HEK293T (cell line): ENCODE data around the gene DDX5.
"Not testable (repeated sequence)": the region's sequence is repeated elsewhere in the genome, so short reads cannot be mapped to it uniquely, and the experiment has no call there.

ENCODE experiments used
- CTCF ChIA-PET: fragments of 350-600 bp; formaldehyde crosslinking; extraction: SDS; loops from one replicate; lab custom pipeline; 2021; ENCODE audit warnings: antibody characterized with exemption, inconsistent platforms; lab: Yijun Ruan, JAX
- POLR2A ChIA-PET: fragments of 350-600 bp; formaldehyde crosslinking; extraction: SDS; loops from one replicate; lab custom pipeline; 2020; ENCODE audit warnings: antibody characterized with exemption, inconsistent platforms; lab: Yijun Ruan, JAX
- DNase-seq: peaks from one replicate; pipeline ENCODE4 v3.0.0; 2012; ENCODE audit warnings: mixed read lengths; ENCODE audit errors: extremely low spot score
- ARNT ChIP-seq: fragments of 450-650 bp; IDR thresholded peaks from 2 replicates; pipeline ENCODE4 v1.6.1; 2017; ENCODE audit warnings: mild to moderate bottlenecking
- BHLHE40 ChIP-seq: fragments of 450-650 bp; IDR thresholded peaks from 2 replicates; pipeline ENCODE4 v1.6.1; 2016; ENCODE audit warnings: mild to moderate bottlenecking, moderate library complexity, borderline replicate concordance
- CTBP1 ChIP-seq: fragments of 450-650 bp; IDR thresholded peaks from 2 replicates; pipeline ENCODE4 v1.6.1; 2016; ENCODE audit warnings: borderline replicate concordance
- ELF4 ChIP-seq: fragments of 450-650 bp; IDR thresholded peaks from 2 replicates; pipeline ENCODE4 v1.6.1; 2017; ENCODE audit warnings: antibody characterized with exemption
- FOXA1 ChIP-seq: fragments of 450-650 bp; IDR thresholded peaks from 2 replicates; pipeline ENCODE4 v1.6.1; 2016; ENCODE audit warnings: mild to moderate bottlenecking
- FOXK2 ChIP-seq: fragments of 450-650 bp; IDR thresholded peaks from 2 replicates; pipeline ENCODE4 v1.6.1; 2016; ENCODE audit warnings: mild to moderate bottlenecking
- FOXM1 ChIP-seq: fragments of 450-650 bp; IDR thresholded peaks from 2 replicates; pipeline ENCODE4 v1.6.1; 2017; ENCODE audit warnings: mild to moderate bottlenecking, borderline replicate concordance
- HDGF ChIP-seq: fragments of 450-650 bp; IDR thresholded peaks from 2 replicates; pipeline ENCODE4 v1.6.1; 2017; ENCODE audit warnings: antibody characterized with exemption, borderline replicate concordance
- L3MBTL2 ChIP-seq: fragments of 450-650 bp; conservative IDR thresholded peaks from 2 replicates; pipeline ENCODE4 v1.6.1; 2016; ENCODE audit warnings: mild to moderate bottlenecking
- LEF1 ChIP-seq: fragments of 450-650 bp; IDR thresholded peaks from 2 replicates; pipeline ENCODE4 v1.6.1; 2017; ENCODE audit warnings: mild to moderate bottlenecking, borderline replicate concordance
- NFRKB ChIP-seq: fragments of 450-650 bp; IDR thresholded peaks from 2 replicates; pipeline ENCODE4 v1.6.1; 2016; ENCODE audit warnings: mild to moderate bottlenecking, moderate library complexity
- SP1 ChIP-seq: fragments of 450-650 bp; IDR thresholded peaks from 2 replicates; pipeline ENCODE4 v1.6.1; 2017
- SUZ12 ChIP-seq: fragments of 450-650 bp; IDR thresholded peaks from 2 replicates; pipeline ENCODE4 v1.6.1; 2016; ENCODE audit warnings: mild to moderate bottlenecking
- TARDBP ChIP-seq: fragments of 450-650 bp; IDR thresholded peaks from 2 replicates; pipeline ENCODE4 v1.6.1; 2016
- ZNF384 ChIP-seq: fragments of 450-650 bp; IDR thresholded peaks from 2 replicates; pipeline ENCODE4 v1.6.1; 2016
- TF ChIP-seq, protein P1 (sequence below): fragments of 450-650 bp; IDR thresholded peaks from 2 replicates; pipeline ENCODE4 v1.6.1; 2016

DDX5 gene

DNA sequence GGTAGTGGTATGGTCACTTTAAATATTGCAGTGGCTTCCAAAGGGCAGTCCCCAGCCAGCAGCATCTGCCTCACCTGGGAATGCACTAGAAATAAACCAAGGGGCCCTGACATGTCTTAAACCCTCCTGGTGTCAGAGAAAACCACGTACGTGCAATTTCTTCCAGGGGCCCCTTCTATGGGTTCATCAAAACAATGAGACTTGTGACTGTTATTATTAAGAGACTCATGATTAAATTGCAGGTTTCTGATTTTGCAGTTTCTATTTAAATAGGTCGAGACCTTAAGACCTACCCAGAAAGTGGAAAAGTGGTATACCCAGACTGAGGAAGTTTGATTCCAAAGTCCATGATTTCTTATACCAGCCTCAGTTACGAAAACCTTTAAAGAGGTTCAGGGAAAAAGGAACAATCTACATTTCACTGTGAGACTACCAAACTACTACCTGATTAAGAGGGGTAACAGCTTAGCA, 8.5 kb downstream of the DDX5 start:
- TF ChIP-seq LEF1 (no peak), ZNF384 (no peak), ARNT (no peak), L3MBTL2 (no peak), NFRKB (no peak), SP1 (no peak)
- no peak for DNase-seq
- ChIA-PET CTCF (interaction anchor here (0.5 to 3.6 kb wide), 4 partner anchors 9 to 215 kb away, joined by 3 to 16 read pairs (median 4); partner anchors contain the start of gene CEP95), POLR2A (interaction anchor here (0.6 to 5.6 kb wide), 9 partner anchors 9 to 164 kb away, joined by 3 to 153 read pairs (median 4); partner anchors contain the start of genes CEP95, DDX5 and SMURF2)

DNA sequence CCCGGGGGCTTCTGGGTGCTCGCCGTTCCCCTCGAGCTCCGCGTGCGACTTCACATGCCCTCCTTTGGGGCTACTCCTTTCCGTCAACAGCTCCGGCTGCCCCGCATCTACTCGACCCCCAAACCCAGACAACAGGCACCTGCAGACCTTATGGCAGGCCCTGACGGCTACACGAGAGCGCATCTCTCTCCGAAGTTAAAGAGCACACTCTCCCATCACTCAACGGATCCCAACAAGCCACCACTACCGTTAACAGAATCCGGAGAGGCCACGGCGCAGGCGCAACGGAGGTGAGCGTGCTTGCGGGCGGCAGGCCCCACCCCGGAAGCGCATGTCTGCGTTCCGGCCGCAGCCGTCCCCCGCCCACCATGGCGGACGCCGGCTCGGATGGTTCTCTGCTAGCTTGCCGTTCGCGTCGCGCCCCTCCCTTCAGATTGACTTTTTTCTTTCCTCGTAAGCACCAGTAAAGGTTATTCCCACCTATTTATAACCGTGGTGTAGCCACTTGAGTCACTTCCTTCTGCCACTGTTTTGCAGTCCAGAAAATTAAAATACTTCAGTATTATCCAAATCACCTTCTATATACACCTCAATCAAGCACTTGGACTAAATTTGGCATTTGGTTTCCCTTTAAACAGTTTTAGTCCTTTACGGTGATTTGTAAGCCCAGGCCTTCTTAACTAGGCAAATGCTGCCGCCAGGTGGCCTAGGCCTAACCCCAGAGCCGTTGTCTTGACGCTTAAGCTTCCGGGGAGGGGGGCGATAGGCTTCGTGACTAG, 9.1 kb downstream of the DDX5 start, which contains the start of gene POLG2:
Gene POLG2, minus strand, starts transcription at position 269 of the 779 bp plus-strand sequence. Its CDS starts 86 bp downstream, at position 183.
- POLR2A ChIA-PET, result interaction anchor here (0.6 to 5.6 kb wide), 12 partner anchors 9 to 165 kb away, joined by 3 to 153 read pairs (median 3); partner anchors contain the start of genes CEP95, DDX5 and SMURF2
- peak; percentile 93 for DNase-seq
- CTCF ChIA-PET, result interaction anchor here (0.5 to 3.6 kb wide), 5 partner anchors 10 to 216 kb away, joined by 3 to 16 read pairs (median 4); partner anchors contain the start of gene CEP95
- TF ChIP-seq FOXM1, result no peak
- TF ChIP-seq FOXK2, result no peak
- TF ChIP-seq ELF4, result peak; percentile 90
- no peak for TF ChIP-seq SP1
- no peak; the same call in 1 of the 2 replicates for TF ChIP-seq CTBP1
- TF ChIP-seq, protein P1, sequence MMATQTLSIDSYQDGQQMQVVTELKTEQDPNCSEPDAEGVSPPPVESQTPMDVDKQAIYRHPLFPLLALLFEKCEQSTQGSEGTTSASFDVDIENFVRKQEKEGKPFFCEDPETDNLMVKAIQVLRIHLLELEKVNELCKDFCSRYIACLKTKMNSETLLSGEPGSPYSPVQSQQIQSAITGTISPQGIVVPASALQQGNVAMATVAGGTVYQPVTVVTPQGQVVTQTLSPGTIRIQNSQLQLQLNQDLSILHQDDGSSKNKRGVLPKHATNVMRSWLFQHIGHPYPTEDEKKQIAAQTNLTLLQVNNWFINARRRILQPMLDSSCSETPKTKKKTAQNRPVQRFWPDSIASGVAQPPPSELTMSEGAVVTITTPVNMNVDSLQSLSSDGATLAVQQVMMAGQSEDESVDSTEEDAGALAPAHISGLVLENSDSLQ, result peak; percentile 89
- TF ChIP-seq FOXA1, result no peak
- peak; percentile 54; the same call in 1 of the 2 replicates for TF ChIP-seq NFRKB
- no peak for TF ChIP-seq TARDBP
- TF ChIP-seq LEF1, result no peak; the same call in 1 of the 2 replicates
- TF ChIP-seq L3MBTL2, result peak; percentile 74
- TF ChIP-seq HDGF, result no peak
- TF ChIP-seq ARNT, result no peak
- no peak for TF ChIP-seq SUZ12
- TF ChIP-seq BHLHE40, result 0 out of 2 replicates have a peak, but pooled peaks have one; percentile 51
- no peak for TF ChIP-seq ZNF384

DNA sequence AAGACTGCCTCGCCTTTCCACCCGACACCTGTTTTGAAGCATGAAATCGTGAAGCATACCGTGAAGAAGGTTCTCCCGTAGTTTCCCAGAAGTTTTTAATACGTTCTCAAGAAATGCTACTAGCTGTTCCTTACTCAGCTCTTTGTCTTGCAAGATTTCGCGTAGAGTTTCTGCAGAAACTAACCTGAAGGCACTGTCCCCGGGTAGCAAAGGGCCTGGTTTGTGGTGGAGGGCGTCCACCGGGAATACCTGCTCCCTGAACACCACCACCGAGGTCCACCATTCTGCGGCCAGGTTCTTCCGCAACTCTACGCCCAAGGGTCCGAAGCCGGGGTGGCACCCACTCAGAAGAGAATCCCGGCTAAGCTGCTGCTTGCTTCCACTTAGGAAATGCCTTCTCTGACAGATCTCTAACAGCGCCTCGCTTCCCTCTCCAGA, 9.7 kb downstream of the DDX5 start:
- ChIA-PET CTCF (interaction anchor here (0.7 to 3.6 kb wide), 3 partner anchors 9 to 76 kb away, joined by 3 to 16 read pairs (median 4); no protein-coding TSS in a partner anchor), POLR2A (interaction anchor here (0.9 to 5.6 kb wide), 9 partner anchors 10 to 158 kb away, joined by 3 to 153 read pairs (median 3); partner anchors contain the start of genes CEP95 and DDX5)
- no peak for TF ChIP-seq LEF1
- TF ChIP-seq FOXK2, result no peak
- TF ChIP-seq ARNT, result no peak
- no peak for TF ChIP-seq ELF4
- no peak for TF ChIP-seq HDGF
- TF ChIP-seq, protein P1, result no peak
- no peak for TF ChIP-seq BHLHE40
- no peak for TF ChIP-seq L3MBTL2
- no peak for TF ChIP-seq TARDBP
- no peak for TF ChIP-seq SP1
- no peak for TF ChIP-seq ZNF384
- no peak for TF ChIP-seq SUZ12
- TF ChIP-seq CTBP1, result no peak
- DNase-seq, result no peak

DNA sequence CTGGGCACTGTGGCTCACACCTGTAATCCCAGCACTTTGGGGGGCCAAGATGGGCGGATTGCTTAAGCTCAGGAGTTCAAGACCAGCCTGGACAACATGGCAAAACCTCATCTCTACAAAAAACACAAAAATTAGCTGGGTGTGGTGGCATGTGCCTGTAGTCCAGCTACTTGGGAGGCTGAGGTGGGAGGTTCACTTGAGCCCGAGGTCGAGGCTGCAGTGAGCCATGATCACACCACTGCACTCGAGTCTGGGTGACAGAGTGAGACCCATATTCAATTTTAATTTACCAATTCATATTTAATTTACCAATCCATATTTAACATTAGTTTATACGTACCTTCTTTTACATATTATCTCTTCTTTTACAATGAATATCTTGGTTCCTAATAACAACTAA, 10.8 kb downstream of the DDX5 start:
- CTCF ChIA-PET, DNase-seq: not testable (repeated sequence)
- POLR2A ChIA-PET, result interaction anchor here (5.6 kb wide), 1 partner anchor 11 kb away, joined by 153 read pairs; the partner anchor contains the start of genes CEP95 and DDX5

DNA sequence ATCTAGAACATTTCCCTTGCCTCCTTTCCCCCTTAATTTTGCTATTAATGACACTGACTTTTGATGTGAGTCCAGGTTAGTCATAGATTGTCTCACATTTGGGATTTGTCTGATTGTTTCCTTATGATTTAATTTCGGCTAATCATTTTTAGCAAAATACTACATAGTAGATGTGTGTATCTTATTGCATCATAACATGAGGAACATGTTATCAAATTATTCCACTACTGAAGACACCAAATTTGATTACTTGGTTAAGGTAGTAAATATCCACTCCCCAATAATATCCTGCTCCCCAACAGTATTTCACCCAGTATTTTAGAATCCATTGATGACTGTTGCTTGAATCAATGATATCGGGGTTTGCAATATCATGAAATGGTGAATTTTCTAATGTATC, 12.0 kb downstream of the DDX5 start:
- CTCF ChIA-PET, result interaction anchor here (0.5 kb wide), 1 partner anchor 191 kb away, joined by 3 read pairs; no protein-coding TSS in a partner anchor
- POLR2A ChIA-PET, result interaction anchor here (5.6 kb wide), 1 partner anchor 12 kb away, joined by 153 read pairs; the partner anchor contains the start of genes CEP95 and DDX5
- DNase-seq, result no peak
- TF ChIP-seq, protein P1, result no peak
- TF ChIP-seq FOXK2, result no peak
- TF ChIP-seq BHLHE40, result no peak
- no peak for TF ChIP-seq HDGF
- no peak for TF ChIP-seq FOXM1
- TF ChIP-seq FOXA1, result no peak
- TF ChIP-seq ELF4, result no peak
- TF ChIP-seq LEF1, result no peak
- TF ChIP-seq CTBP1, result no peak
- TF ChIP-seq NFRKB, result no peak
